Measurements from ENCODE around the gene CLCN1.

Gene CLCN1

DNA sequence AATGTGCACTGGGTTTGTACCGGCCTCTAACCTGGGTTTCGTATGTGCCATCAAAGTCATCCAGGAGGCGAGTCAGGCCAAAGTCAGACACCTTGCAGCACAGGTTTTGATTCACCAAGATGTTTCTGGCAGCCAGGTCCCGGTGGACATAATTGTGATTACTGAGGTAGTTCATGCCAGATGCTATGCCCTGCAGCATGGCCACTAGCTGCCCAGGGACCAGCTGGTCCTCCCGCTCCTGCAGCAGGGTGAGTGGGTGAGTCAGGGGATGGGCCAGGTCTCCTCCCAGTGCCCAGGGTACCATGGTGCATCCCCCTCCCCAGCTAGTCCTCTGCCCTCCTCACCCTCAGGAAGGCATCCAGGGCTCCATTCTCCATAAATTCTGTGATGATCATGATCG is 78.9 kb downstream of the CLCN1 start:
- no peak for DNase-seq (ENCODE audit: insufficient read length, low spot score)
- no peak for FAIRE-seq

DNA sequence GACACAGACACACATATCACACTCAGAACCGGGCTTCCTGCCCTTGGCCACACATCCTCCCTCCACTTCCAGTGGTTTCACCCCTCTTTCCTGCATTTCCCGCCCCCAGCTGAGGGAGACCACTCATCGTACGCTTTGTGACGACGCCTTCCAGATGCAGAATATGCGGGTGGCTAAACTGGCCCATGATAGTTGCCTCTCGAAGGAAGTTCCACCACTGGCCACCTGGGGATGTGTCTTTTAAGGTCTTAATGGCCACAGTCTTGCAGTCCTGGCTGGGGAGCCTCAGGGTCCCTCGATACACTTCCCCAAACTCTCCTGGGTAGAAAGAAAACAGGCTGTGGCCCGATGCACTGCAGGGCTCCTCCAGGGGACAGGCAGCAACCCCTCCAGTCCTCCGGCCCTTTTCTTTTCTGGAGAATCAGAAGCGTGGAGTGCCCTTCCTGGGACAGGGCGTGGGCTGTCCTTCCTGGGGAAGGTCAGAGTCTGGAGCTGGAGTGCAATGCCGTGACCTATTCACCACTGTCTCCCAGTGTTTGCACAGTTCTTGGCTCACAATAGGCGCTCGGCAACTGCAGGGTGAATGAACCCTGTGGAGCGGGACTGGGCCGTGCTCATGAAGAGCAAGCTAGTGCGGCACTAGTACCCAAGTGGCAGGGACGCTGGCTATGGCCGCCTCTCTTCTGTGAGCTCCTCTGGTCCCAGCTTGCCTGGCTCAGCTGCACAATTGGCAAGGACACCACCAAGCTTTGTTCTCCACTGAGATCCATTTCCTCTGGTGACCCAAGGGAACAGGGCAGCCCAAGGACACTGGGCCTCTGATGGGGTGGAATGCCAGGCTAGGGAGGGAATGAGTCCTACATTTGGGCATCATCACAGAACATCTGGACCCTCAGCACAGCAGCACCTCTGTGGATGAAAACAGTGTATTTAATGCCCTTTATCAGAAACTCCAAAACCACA is 79.6 kb downstream of the CLCN1 start:
- DNase-seq (ENCODE audit: insufficient read length, low spot score) (no peak), FAIRE-seq (no peak)

DNA sequence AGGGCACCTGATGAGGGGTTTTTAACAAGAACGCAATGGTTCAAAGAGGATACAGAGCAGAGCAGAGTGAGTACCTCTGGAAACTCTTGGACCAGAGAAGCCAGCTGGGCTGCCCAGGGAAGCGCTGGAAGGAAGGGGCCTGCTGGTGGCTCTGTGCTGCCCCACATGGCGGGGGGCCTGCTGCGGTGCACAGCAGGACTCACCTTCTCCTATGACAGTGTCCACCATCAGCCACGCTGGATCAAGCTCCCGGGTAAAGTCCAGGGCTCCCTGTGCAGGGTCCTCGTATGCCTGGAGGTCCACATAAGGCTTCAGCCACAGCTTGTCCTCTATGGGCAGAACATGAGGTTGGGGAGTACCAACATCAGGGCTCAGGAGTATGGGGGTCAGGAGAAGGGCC is 80.3 kb downstream of the CLCN1 start:
- DNase-seq (ENCODE audit: insufficient read length, low spot score): no peak
- no peak for FAIRE-seq

DNA sequence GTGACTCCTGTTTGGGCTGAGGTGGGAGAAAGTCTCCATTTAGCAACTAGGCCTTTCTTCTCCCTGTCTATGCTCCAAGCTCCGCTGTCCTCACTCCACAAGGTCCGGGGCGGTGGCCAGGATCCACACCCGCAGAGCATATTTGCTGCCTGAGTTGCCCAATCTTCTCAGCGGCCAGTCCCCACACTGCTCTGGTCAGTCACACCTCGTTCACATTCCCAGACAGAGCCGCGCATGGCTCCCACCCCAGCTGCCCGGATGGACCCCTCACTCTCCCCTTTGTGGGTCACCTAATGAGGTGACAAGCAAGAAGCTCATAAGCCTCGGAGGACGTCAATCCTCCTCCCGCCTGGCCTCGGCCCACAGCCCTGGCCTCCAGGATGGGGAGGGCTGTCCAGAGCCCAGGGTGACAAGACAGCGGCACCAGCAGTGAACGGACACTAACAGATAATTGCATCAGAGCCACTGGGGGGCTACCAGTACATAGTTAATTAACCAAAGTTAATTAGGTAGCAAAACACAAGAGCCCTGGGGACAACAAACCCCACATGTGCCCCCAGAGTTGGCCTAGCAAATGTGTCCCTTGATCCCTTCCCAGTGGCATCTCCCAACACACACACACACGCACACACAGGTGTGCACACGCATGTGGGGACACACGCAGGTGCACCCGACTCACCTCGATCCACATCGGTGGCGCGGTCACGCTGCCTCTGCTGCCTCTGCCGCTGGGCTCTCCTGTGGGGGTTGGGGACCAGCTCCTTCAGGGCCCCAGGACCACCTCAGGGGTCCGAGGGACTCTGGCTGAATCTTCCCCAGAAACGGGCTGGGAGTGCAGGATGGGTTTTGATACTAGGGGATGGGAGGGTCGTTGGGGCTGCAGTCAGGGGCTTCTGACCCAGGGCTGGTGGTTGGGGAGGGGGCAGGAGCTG is 81.0 kb downstream of the CLCN1 start:
- FAIRE-seq (no peak), DNase-seq (ENCODE audit: insufficient read length, low spot score) (no peak)

GRCh38 chr7:143397710-143398530 is 82.0 kb downstream of the CLCN1 start:
- DNase-seq (ENCODE audit: insufficient read length, low spot score): no peak
- no peak for FAIRE-seq

- DNase-seq (ENCODE audit: insufficient read length, low spot score) (no peak), FAIRE-seq (no peak)
Measured at GRCh38 chr7:143398616-143399015, 82.7 kb downstream of the CLCN1 start.

GRCh38 chr7:143399151-143399550 is 83.2 kb downstream of the CLCN1 start:
- FAIRE-seq: no peak
- DNase-seq (ENCODE audit: insufficient read length, low spot score): no peak

- no peak for DNase-seq (ENCODE audit: insufficient read length, low spot score)
- FAIRE-seq: no peak
Measured at GRCh38 chr7:143399642-143400041, 83.7 kb downstream of the CLCN1 start.

GRCh38 chr7:143401265-143401664 is 85.4 kb downstream of the CLCN1 start:
- DNase-seq (ENCODE audit: insufficient read length, low spot score) (no peak), FAIRE-seq (no peak)

Measured in GM19239 (cell line).